ENCODE data around the gene ST14.
"Not testable (repeated sequence)": the region's sequence is repeated elsewhere in the genome, so short reads cannot be mapped to it uniquely, and the experiment has no call there.

Gene ST14

DNA sequence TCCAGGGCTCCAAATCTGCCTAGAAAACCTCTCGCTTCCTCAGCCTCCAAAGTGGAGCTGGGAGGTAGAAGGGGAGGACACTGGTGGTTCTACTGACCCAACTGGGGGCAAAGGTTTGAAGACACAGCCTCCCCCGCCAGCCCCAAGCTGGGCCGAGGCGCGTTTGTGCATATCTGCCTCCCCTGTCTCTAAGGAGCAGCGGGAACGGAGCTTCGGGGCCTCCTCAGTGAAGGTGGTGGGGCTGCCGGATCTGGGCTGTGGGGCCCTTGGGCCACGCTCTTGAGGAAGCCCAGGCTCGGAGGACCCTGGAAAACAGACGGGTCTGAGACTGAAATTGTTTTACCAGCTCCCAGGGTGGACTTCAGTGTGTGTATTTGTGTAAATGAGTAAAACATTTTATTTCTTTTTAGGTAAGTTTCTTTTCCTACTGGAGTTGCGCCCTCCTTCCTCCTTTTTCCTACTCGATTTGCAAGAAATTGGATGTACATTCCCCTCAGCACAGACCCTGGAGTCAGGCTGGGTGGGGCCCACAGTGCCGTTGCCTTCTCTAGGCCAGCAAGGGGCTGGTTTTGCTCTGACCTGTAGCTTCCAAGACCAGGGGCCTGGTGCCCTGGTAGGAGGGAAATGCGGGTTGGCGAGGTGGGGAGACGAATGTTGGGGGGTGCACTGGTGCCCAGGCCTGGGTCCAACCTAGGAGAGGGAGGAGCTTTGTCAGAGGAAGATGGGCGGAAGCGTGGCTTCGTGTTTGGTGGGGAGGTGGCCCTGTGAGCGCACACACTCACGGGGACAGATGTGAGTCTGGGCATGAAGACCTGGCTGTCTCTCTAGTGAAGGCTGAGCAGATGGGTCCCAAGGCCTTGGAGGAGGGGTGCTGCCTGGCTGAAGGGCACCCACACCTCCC, 50.6 kb downstream of the ST14 start:
- DNase-seq (ENCODE audit: low read depth), result no peak

DNA sequence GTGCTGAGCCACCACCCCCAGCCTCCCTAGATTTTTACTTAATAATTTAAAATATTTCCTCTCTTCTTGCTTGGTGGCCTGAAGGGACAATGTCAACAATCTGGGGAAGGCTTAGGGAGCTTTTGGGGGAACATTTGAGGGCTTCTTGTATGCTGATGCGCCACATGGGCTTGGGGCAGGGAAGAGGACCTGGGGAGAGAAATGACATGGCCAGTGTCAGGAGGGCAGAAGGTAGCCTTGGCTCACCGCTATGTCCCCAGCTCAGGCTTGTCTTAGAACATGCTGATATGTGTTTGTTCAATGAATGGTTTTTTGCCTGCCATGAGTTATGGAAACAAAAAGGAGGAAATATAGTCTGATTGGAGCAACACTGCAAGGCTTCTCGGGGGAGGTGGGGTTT, 51.6 kb downstream of the ST14 start:
- DNase-seq (ENCODE audit: low read depth), result no peak

DNA sequence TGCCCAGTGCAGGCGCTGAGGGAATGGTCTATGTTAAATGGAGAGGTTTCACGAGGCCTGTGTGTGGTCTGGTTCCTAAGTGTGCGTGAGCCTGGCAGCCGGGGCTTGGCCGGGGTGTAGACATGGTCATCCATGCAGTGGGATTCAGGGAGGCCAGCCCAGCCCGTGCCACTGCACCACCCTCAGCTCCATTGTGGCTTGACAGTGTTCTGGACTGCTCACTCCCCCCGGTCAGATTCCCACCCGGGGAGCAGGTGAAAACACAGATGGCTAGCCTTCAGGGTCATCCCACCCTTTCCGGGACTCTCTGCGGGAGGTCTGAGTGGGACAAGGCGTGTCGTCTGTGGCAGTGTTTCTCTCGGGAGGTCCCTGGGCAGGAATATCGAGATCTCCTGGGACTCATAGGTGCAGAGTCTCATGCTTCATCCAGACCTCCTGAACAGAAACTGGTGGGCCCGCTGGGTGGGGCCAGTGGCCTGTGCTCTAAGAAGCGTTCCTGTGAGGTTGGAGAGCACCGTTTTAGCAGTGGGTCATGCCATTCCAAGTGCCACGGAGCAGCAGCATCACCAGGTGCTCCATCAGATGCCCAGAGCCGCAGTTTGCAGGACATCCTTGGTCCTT, 52.3 kb downstream of the ST14 start:
- DNase-seq (ENCODE audit: low read depth), result no peak

DNA sequence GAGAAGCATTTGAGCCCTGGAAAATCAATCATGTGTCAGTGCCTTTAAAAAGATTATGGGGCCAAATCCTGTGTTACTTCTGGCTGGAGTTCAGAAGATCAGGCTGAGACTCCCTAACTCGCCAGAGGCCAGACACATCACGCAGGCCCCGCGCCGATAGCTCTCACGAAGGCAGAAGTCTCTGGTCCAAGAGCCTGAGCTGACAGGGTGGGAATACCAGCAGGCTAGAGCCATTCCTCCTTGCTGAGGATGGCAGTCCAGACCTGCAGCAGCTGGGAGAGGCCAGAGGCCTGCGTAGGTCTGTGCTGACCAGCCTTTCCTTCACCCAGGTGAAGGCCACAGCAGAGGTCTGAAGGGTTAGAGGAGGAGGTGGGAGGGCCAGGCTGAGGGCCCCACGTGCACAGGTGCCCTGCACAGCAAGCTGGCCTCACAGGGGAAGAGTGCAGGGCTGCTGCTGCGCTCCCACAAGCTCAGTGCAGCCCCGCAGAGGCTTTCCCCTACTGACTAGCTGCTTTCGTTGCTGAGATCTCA, 52.9 kb downstream of the ST14 start:
- no peak for DNase-seq (ENCODE audit: low read depth)

DNA sequence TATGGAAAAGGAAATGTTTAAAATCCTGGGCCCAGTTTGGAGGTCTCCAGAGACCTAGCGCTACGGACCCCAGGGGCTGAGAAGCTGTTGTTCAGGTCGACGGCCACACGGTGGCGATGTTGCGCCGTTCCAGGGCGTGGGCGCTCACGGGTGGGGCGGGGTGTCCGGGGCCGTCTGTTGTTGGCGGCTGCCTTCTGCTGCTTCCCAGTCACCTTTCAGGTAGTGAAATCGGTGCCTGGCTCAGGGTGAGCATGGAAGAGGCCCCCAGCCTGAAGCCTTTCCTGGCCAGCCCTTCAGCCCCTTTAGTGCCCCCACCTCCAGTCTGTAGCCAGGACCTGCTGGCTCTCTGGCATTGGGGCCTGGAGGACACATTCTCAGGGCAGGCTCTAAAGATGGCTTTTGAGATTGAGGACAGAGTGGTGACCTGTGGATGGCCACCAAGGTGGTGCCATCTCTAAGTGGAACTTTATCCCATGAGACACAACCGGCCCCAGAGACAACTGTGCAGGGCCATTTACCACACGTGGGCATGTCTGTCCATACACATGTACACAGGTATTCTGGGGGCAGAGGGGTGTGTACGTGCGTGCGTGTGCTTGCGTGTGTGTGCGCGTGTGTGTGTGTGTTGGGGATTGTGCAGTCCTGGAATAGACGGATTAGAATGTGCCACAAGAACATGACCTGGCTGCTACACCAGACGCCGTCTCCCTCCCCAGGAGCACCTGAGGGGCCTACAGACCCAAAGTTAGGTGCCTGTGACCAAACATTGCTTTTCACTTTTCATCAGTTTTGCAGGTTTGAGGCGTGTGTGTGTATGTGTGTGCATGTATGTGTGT, 53.8 kb downstream of the ST14 start:
- no peak for DNase-seq (ENCODE audit: low read depth)

DNA sequence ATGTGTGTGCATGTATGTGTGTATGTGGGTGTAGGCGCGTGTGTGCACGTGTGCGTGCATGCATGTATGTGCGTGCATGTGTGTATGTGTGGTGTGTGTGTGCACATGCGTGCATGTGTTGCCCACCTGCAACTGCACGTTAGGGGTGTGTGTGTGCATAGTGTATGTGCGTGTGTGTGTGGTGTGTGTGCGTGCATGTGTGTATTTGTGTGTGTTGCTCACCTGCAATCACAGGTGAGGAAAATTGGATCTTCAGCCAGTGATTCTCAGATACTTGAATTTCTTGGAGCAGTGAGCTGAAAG, 54.3 kb downstream of the ST14 start:
- no peak for DNase-seq (ENCODE audit: low read depth)

DNA sequence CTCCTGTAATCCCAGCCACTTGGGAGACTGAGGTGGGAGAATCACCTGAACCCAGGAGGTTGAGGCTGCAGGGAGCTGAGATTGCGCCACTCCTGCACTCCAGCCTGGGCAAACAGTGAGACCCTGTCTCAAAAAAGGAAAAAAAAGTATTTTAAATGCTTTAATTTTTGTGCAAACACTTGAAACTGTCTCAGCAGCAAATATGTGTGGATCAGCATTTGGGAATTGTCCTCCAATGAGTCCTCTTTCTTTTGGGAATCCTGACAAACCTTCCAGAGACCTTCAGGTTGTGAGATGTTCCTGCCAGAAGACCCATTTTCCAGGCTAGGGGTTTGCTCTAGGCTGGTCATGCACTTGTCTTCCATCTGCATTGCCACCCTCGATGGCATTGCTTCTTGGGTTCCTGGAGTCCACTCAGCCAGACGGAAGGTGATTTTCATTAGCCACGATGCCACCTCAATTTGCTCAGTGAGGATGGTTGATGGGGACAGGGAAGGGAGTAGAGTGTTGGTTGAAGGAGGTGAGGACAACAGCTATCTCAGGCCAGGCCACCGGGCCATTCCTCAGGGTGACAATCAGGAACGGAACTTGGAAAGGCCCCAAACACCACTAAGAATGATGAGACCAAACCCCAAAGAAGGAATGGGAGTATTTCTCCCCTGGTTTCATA, 55.4 kb downstream of the ST14 start:
- DNase-seq (ENCODE audit: low read depth), result no peak

DNA sequence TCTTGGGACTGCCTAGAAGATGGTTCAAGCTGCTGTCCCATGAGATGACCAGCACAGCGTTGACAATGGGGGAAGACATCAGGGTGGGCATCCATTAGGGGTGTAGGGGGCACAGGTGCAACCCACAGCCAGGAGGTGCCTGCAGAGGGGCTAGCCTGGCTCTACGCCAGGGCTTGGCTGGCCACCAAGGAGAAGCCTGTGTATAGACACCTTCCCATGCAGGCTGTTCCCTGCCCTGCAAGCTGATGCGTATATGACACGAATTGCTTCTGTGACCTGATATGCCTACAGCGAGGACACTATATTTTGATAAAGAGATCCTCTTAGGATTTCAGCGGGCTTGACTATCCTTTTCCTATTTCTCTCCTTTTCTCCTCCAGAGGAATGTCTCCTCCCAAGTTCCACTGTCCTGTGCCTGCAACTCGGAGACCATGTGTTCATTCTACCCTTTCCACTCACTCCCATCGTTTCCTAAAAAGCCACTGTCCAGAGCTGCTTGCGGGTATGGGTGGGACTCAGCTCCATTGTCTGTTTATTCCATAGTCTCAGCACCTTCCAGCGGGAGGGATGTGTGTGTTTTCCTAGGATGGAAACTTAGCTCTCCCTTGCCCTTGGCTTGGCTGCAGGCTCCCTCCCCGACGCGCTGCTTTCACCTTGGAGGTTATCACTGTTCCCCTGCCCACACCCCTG, 56.1 kb downstream of the ST14 start:
- no peak for DNase-seq (ENCODE audit: low read depth)

DNA sequence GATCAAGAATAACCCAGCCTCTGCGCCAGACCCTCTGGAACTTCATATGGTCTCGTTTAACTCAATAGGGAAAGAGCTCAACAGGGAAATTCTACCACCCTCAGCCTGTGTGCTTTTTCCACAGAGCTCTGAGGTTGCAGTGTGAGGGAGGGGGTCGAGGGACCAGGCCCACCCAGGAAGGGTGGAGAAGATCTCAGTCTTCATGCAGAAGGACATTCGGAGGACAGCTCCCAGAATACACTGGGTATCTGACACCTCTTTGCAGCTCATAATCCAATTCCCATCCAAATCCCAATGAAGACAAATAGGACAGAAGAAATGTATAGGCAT, 56.6 kb downstream of the ST14 start:
- no peak for DNase-seq (ENCODE audit: low read depth)

DNA sequence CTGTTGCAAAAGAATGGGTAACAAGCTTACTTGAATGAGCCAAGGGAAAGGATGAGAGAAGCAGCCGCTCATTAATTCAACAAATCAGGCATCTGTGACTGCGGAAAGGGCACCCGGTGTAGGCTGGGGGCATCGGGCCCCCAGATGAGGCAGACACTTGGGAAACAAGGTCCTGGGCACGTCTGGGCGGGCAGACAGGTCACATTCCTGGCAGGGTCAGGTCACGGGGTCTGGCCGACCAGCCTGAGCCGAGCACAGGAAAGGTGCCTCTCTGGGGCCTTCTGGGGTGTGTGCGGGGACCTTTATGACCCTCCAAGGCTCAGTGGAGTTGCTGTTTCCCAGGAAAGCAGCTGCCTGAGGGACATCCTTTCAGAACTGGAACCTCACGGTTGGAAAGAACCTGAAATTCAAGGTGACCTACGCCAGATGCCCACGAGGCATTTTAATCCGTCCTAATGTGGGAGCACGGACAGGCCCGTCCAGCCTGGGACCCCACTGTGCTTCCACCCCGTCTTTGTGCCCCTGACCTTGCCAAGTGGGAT, 57.1 kb downstream of the ST14 start:
- DNase-seq (ENCODE audit: low read depth), result no peak

DNA sequence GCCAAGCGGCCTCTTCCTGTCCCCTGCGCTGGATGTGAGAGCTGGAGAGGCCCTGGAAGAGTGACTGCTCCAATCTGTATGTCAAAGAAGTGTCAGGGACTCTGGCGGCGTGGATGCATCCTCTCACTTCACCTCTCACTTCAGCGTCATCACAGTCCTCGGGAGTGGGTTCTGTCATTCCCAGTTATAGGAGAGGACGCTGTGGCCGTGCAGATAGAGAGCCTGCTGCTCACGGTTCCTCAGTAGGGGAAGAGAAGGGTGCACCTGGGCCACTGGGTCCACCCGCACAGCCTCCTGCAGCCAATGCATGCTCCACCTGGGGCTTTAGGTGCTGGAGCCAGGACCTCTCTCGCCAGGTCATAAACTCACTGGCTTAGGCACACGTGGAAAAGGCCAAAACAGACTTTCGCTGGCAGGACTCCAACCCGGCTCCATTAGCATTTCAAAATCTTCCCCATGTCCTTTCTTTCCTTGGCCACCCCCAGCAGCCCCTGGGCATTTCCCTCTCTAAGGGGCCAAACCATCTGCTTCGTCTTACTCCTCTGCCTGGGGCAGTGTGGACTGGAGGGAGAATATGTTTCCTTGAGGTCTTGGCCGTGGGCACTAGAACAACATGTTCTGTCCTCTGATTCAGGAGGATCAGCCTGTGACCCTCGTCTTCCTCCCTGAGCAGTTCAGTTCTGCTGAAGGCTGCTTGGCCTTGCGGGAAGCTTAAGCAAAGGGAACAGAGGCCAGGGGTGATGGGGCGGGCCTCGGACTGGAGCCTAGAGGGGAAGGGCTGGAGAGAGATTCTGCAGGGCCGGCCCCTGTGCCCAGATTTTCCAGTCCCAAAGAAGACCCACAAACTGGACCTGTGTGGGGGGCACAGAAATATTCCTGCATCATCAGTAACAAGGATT, 57.8 kb downstream of the ST14 start:
- no peak for DNase-seq (ENCODE audit: low read depth)

DNA sequence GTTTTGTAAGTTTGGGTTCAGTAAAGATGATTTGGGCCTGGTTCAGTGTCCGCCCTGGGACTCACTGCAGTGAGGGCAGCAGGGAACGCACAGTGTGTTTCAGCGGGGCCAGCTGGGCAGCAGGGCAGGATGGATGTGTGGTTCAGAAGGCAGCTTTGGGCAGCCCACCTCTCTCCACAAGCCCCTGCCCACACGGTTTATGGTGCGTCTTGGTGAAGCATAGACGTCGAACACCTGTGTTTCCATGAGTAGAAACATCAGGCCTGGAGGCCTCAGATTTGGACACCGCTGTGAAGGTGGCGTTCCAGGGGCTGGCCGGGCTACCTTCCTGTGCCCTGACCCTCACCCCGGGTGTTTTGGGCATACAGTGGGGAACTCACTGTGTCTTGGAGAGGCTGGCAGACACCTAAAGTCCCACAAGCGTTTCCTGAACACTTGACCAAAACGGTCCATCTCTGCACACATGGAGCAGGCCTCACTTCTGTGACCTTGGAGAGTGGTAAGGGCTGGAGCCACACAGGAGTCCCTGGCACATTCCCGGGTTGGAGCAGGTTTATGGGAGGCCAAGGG, 59.0 kb downstream of the ST14 start:
- no peak for DNase-seq (ENCODE audit: low read depth)

DNA sequence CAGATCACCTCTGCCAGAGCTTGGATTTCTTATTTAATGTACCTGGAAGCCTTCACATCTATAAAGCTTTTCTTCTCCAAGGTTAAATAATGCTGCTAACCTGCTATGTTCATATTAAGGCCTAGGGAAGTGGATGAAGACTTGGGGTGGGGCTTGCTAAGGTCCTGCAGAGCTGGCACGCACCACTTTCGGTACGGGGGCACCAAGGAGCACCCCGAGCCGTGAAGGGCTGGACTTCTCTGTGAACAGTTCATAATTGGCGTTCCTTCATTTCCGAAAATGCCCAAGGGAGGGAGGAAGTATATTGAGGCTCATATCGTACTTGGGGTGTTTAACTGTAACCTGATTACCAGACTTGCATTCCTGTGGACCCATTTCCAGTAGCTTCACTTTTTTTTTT, 59.6 kb downstream of the ST14 start:
- DNase-seq (ENCODE audit: low read depth), result no peak

DNA sequence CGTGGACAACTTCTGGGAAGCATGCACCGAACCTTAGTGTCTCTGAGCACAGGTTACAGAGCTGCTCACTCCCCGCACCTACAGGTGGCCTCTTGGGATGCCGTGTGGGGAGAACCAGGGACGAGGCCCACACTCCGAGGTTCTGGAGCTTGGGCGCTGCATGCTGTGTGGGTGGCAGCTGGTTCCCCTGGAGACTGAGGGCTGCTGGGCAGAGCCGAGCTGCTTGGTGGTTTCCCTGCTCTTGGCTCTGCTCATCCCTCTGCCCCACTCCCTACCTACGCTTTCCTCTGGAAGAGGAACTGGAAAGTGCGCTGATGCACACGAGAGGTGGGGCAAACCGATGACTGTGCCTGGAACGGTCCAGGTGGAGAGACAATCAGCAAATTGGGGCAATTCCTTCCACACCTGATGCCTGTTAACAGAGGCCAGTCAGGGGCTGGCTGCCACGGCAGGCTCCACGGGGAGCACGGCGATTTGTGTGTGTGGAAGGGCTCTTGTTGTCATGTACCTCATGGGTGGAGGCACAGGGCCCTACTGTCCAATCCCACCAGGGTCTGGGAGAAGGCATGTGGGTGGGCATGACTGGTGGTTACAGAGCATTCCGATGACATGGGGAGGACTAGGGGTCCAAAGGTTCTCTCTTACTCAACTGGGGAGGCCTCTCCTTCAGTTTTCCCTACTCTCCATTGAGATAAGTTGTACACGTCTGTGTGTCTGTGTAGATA, 60.9 kb downstream of the ST14 start:
- DNase-seq (ENCODE audit: low read depth), result no peak

DNA sequence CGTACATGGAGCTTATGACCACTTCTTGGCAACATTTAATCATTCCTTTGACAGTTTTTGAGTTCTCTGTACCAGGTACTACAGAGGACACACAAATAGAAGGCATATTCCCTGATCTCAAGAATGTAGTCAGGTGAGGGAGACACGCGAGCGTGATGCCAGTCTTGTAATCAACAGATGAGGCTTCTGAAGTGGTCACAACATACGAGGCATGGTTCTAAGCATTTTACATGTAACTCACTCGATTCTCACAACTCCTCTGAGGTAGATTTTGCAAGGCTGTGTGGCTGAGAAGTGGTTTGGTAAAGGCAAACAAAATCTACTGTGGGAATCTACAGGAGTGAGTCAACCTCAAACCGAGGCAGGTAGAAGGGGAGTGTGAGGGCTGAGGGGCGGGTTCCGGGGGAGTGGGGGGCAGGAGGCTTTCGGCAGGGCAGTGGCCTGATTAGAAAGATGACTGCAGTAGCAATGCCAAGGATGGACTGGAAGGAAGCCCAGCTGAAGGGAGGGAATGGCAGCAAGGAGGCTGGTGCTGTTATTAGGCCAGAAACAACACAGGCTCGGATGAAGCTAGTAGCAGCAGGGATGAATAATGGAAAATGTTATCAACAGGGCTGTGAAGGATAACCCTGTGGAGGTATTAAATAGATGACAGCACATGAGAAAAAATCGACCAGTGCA, 63.8 kb downstream of the ST14 start:
- no peak for DNase-seq (ENCODE audit: low read depth)

DNA sequence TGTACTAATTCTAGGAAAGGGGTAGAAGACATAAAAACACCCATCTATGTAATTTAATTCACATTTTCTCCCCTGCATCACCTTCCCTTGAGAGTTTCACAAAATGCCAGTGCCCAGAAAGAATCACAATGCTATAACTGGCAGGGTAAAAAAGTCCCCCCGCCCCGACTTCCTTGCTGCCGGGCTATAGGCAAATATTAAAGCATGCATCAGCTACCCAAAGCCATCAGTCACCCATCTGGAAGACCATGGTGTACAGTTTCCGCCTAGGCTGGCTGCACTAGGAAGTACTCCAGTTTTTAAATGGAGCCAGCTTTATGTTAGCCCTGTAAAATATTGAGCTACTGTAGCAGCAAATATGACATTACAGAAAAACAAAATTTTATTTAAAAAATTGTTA, 67.8 kb downstream of the ST14 start:
- DNase-seq (ENCODE audit: low read depth), result no peak

DNA sequence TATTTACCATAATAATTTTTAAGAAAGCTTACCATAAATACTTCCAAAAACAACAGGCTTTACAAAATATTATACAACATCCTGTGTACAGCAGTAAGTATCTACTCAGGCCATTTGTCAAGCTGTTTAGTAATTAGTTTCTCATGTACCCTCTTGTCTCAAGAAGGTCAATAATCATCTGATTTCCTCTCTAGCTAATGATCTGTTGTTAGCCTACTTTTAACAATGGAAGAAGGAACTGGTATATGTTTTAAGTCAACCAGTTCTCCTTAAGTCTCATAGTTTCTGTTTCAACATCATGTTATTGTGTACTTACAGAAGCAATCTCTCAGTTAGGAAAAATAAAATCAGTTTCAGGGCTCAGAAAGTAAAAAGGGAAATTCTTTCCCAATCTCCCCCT, 73.9 kb downstream of the ST14 start:
- DNase-seq (ENCODE audit: low read depth), result not testable (repeated sequence)

DNA sequence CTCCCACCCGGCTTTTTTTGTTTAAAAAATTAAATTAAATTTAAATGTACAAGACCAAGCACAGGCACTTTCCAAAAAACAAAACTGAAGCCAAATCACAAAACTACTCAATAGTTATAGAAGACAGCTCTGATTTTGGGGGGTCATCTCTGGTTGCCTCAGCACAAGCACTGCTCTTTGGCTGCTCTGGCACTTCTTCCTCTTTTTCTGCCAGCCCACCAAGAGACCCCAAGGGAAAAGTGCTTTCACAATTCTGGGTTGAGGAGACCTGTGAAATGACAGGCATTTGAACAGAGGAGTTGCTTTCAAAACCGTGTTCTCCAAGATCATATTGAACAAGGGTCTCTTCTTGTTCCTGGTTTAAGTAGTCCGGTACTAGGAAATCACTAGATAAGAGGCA, 74.3 kb downstream of the ST14 start:
- not testable (repeated sequence) for DNase-seq (ENCODE audit: low read depth)

DNA sequence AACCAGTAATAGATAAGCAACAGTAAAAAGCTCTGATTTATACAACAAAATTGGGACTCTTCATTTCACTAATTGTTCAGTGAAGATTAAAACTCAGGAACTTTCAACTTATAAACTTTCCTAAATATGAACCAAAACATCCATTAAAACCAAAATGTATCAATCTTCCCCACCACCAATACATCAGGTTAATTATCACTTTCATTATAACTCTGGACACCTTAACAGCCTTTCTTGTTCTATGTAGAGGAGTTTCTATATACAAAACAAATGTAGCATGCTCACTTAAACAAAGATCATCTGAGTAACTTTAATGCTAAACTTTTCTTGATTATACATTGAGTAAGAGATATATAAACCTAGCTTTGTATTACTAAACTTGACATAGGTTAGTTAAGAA, 74.7 kb downstream of the ST14 start:
- no peak for DNase-seq (ENCODE audit: low read depth)

Measured in fibroblast of gingiva (primary cell).